NCI-H1930 (cell line): Measurements from ENCODE around the gene ZFP28.

ENCODE experiments used
- DNase-seq, 2 experiments: peaks; one replicate each; lab custom pipeline; 2025; lab: John Stamatoyannopoulos, UW

ZFP28 gene

GRCh38 chr19:56596676-56597075, 57.9 kb downstream of the ZFP28 start:
- DNase-seq, result no peak

DNA sequence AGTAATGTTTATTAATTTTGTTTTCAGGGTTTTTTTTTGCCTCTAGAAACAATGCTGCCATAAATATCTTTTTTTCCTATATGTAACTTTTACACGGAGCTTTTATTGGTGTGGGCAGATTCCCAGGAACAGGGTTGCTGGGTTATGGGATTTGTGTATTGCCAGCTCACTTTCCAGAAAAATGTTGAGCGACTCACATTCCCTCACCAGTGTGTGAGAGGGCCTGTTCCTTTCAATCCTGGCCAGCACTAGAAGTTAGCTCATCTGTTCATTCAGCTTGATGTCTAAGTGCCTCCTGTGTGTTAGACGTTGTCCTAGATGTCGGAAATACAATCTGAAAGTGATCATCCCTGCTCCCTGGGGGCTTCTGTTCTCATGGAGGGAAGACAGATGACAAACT, 58.9 kb downstream of the ZFP28 start:
- no peak for DNase-seq

GRCh38 chr19:56601375-56601774, 62.6 kb downstream of the ZFP28 start:
- no peak for DNase-seq

DNA sequence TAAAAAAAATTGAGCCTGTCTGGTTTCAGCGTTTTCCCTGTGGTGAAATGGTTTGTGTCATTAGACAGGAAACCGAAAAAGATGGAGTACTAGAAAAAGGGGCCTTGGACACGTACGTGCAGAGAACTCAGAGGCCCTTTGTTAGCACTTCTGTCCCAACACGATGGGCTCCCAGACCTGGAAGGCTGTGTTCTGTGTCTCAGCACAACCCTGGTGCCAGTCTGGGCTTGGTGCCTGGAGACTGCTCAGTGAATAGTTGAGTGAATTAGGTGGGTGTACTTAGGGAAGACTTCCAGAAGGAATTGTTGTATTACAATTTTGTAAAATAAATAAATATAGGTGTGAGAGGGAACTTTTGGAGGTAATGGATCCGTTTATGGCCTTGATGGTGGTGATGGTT, 65.1 kb downstream of the ZFP28 start:
- no peak for DNase-seq
